H9 (cell line): ENCODE results near the gene PRKCB. TPM values are rescaled to one million over a fixed set of nuclear protein-coding genes. Genes with fewer than 3 reads are reported as not detected.

ENCODE experiments used
- DNase-seq: peaks from one replicate; pipeline ENCODE4 v3.0.0-alpha.2; 2017
- H2AFZ ChIP-seq: one replicate; pipeline ENCODE4 v1.6.1; 2013; ENCODE audit warnings: mild to moderate bottlenecking, low read length, control low read depth, moderate library complexity
- H2AK5ac ChIP-seq: 2 replicates; pipeline ENCODE4 v1.6.1; 2013; ENCODE audit warnings: low read length, control low read depth, mixed read lengths; ENCODE audit not compliant: insufficient read length
- H2BK120ac ChIP-seq: one replicate; pipeline ENCODE4 v1.6.1; 2013; ENCODE audit warnings: low read depth, mild to moderate bottlenecking, low read length, control low read depth, inconsistent platforms; ENCODE audit not compliant: poor library complexity, severe bottlenecking
- H2BK12ac ChIP-seq: 2 replicates; pipeline ENCODE4 v1.6.1; 2013; ENCODE audit warnings: low read length, control low read depth, mixed read lengths, low read depth; ENCODE audit not compliant: insufficient read length
- H2BK15ac ChIP-seq: 2 replicates; pipeline ENCODE4 v1.6.1; 2013; ENCODE audit warnings: low read depth, low read length, control low read depth
- H2BK20ac ChIP-seq: one replicate; pipeline ENCODE4 v1.6.1; 2013; ENCODE audit warnings: low read depth, mild to moderate bottlenecking, low read length, control low read depth, inconsistent platforms; ENCODE audit not compliant: poor library complexity, severe bottlenecking
- H2BK5ac ChIP-seq: 2 replicates; pipeline ENCODE4 v1.6.1; 2013; ENCODE audit warnings: low read length, control low read depth, mixed read lengths; ENCODE audit not compliant: insufficient read length
- H3K14ac ChIP-seq: 2 replicates; pipeline ENCODE4 v1.6.1; 2013; ENCODE audit warnings: low read length, control low read depth; ENCODE audit not compliant: insufficient read depth
- H3K18ac ChIP-seq: 2 replicates; pipeline ENCODE4 v1.6.1; 2013; ENCODE audit warnings: low read depth, mild to moderate bottlenecking, mixed read lengths, low read length, control low read depth; ENCODE audit not compliant: insufficient read length
- H3K23ac ChIP-seq: 2 replicates; pipeline ENCODE4 v1.6.1; 2013; ENCODE audit warnings: low read length, control low read depth, mixed read lengths, low read depth; ENCODE audit not compliant: insufficient read length
- H3K23me2 ChIP-seq: 2 replicates; pipeline ENCODE4 v1.6.1; 2013; ENCODE audit warnings: low read depth, mild to moderate bottlenecking, mixed read lengths, low read length, control low read depth; ENCODE audit not compliant: insufficient read length, poor library complexity, severe bottlenecking
- H3K27ac ChIP-seq: 2 replicates; pipeline ENCODE4 v1.5.1; 2013; ENCODE audit warnings: low read length, control low read depth, mixed read lengths, low read depth; ENCODE audit not compliant: insufficient read length
- H3K27me3 ChIP-seq: 2 replicates; pipeline ENCODE4 v1.6.1; 2013; ENCODE audit warnings: low read length, control low read depth, inconsistent platforms; ENCODE audit not compliant: insufficient read depth
- H3K4ac ChIP-seq: 2 replicates; pipeline ENCODE4 v1.6.1; 2013; ENCODE audit warnings: low read depth, mild to moderate bottlenecking, control low read depth, inconsistent platforms, low read length, moderate library complexity
- H3K4me1 ChIP-seq: 2 replicates; pipeline ENCODE4 v1.6.1; 2013; ENCODE audit warnings: low read length, control low read depth, inconsistent platforms; ENCODE audit not compliant: insufficient read depth
- H3K4me2 ChIP-seq: 2 replicates; pipeline ENCODE4 v1.6.1; 2013; ENCODE audit warnings: low read length, control low read depth, mixed read lengths; ENCODE audit not compliant: insufficient read length, insufficient read depth
- H3K56ac ChIP-seq: 2 replicates; pipeline ENCODE4 v1.6.1; 2013; ENCODE audit warnings: low read depth, mild to moderate bottlenecking, mixed read lengths, low read length, control low read depth; ENCODE audit not compliant: insufficient read length
- H3K79me1 ChIP-seq: 2 replicates; pipeline ENCODE4 v1.6.1; 2013; ENCODE audit warnings: low read depth, mild to moderate bottlenecking, moderate library complexity, low read length, control low read depth, inconsistent platforms; ENCODE audit not compliant: insufficient read depth, poor library complexity, severe bottlenecking
- H3K79me2 ChIP-seq: 2 replicates; pipeline ENCODE4 v1.6.1; 2013; ENCODE audit warnings: low read length, control low read depth, inconsistent platforms; ENCODE audit not compliant: insufficient read depth
- H3K9ac ChIP-seq: 2 replicates; pipeline ENCODE4 v1.6.1; 2013; ENCODE audit warnings: low read length, control low read depth, mixed read lengths; ENCODE audit not compliant: insufficient read length; ENCODE audit errors: extremely low read depth
- H3K9me3 ChIP-seq: one replicate; pipeline ENCODE4 v1.6.1; 2013; ENCODE audit warnings: low read depth, low read length, inconsistent platforms; ENCODE audit not compliant: control insufficient read depth
- H3T11ph ChIP-seq: one replicate; pipeline ENCODE4 v1.6.1; 2013; ENCODE audit warnings: mild to moderate bottlenecking, low read length, control low read depth, inconsistent platforms
- H4K20me1 ChIP-seq: one replicate; pipeline ENCODE4 v1.6.1; 2013; ENCODE audit not compliant: control insufficient read depth, insufficient read length, insufficient read depth
- H4K5ac ChIP-seq: 2 replicates; pipeline ENCODE4 v1.6.1; 2013; ENCODE audit warnings: low read depth, mild to moderate bottlenecking, mixed read lengths, low read length, control low read depth; ENCODE audit not compliant: insufficient read length
- H4K8ac ChIP-seq: replicated peaks from 2 replicates; pipeline ENCODE4 v1.6.1; 2013; ENCODE audit warnings: low read length, control low read depth, mixed read lengths, low read depth; ENCODE audit not compliant: insufficient read length
- H4K91ac ChIP-seq: 2 replicates; pipeline ENCODE4 v1.6.1; 2013; ENCODE audit warnings: low read depth, mild to moderate bottlenecking, moderate library complexity, mixed read lengths, low read length, control low read depth; ENCODE audit not compliant: insufficient read length
- H3K27ac Mint-ChIP-seq, 3 experiments: 2 replicates in 2 of 3; 3 replicates in 1 of 3; pipeline ENCODE4 v1.8.0; 2020 to 2021; ENCODE audit warnings: mixed read lengths in 3 of 3, mild to moderate bottlenecking in 1 of 3, moderate library complexity in 1 of 3
- H3K27me3 Mint-ChIP-seq: 2 replicates; pipeline ENCODE4 v1.8.0; 2021; ENCODE audit warnings: low read depth, mild to moderate bottlenecking, moderate library complexity, mixed read lengths
- H3K36me3 Mint-ChIP-seq, 3 experiments: 2 replicates in 2 of 3; 3 replicates in 1 of 3; pipeline ENCODE4 v1.8.0; 2020 to 2021; ENCODE audit warnings: low read depth in 3 of 3, mixed read lengths in 3 of 3; ENCODE audit not compliant: insufficient read depth in 1 of 3
- H3K4me1 Mint-ChIP-seq, 2 experiments: 2 replicates each; pipeline ENCODE4 v1.8.0; 2020; ENCODE audit warnings: mixed read lengths in 2 of 2
- H3K4me3 Mint-ChIP-seq, 2 experiments: 2 replicates in 1 of 2; 3 replicates in 1 of 2; pipeline ENCODE4 v1.8.0; 2020 to 2021; ENCODE audit warnings: mild to moderate bottlenecking in 2 of 2, mixed read lengths in 2 of 2, moderate library complexity in 1 of 2
- H3K9me3 Mint-ChIP-seq, 2 experiments: 2 replicates in 1 of 2; 3 replicates in 1 of 2; pipeline ENCODE4 v1.8.0; 2020; ENCODE audit warnings: mild to moderate bottlenecking in 2 of 2, mixed read lengths in 2 of 2, moderate library complexity in 1 of 2
- CTCF ChIP-seq: fragments of 200-600 bp; sonication (generic); conservative IDR thresholded peaks from 3 replicates; pipeline ENCODE4 v1.8.0; 2021; ENCODE audit warnings: antibody characterized with exemption, mild to moderate bottlenecking
- WGBS: extraction: QIAGEN DNeasy Blood & Tissue Kit; methylation state at CpG from one replicate; pipeline ENCODE4 v1.1.7; 2013; ENCODE audit warnings: missing lambda C conversion rate, low lambda C conversion rate, mixed read lengths; ENCODE audit not compliant: insufficient read length; ENCODE audit errors: extremely low coverage; 5-methylcytosine and 5-hydroxymethylcytosine counted together
- total RNA-seq: library from RNA; stranded (reverse); gene quantifications from 2 replicates; pipeline ENCODE4 v1.2.1, GENCODE V29; 2021

The PRKCB gene
- total RNA-seq, 1 experiment from 2014 or later: 7.0 TPM

GRCh38 chr16:23826528-23827045 lies 9.2 kb upstream of the PRKCB start:
- Mint-ChIP-seq H3K27me3 (peaks cover 37% of the 10 kb centered on the region), H3K27ac (no peak overlapping the region), H3K36me3 (no peaks in the 10 kb centered on the region; a peak in 2 of 7 replicates), H3K4me3 (no peak overlapping the region), H3K9me3 (peaks cover 15 to 16% of the 10 kb centered on the region in 2 experiments; a peak in 4 of 5 replicates), H3K4me1 (no peaks in the 10 kb centered on the region; a peak in 2 of 4 replicates)
- no peak overlapping the region for H3K18ac ChIP-seq
- no peak overlapping the region for H2BK15ac ChIP-seq
- no peak overlapping the region for H3K9ac ChIP-seq
- no peak overlapping the region for H3K56ac ChIP-seq
- no peak overlapping the region for H3T11ph ChIP-seq
- no peak overlapping the region for H2BK120ac ChIP-seq
- no peak for DNase-seq
- H3K9me3 ChIP-seq: no peaks in the 10 kb centered on the region
- H2BK5ac ChIP-seq: no peak overlapping the region
- no peak overlapping the region for H2BK20ac ChIP-seq
- no peak overlapping the region for H3K27ac ChIP-seq
- H4K8ac ChIP-seq: no peak overlapping the region
- no peak overlapping the region for H2AFZ ChIP-seq
- no peak for TF ChIP-seq CTCF
- H2AK5ac ChIP-seq: no peak overlapping the region
- H2BK12ac ChIP-seq: no peak overlapping the region
- no peak overlapping the region for H3K23ac ChIP-seq
- no CpG with 5 or more reads among the region's 6 CpGs for WGBS
- no peak overlapping the region for H4K5ac ChIP-seq
- H3K14ac ChIP-seq: no peak overlapping the region
- H4K20me1 ChIP-seq: no peaks in the 10 kb centered on the region
- no peaks in the 10 kb centered on the region for H3K4me1 ChIP-seq
- H3K23me2 ChIP-seq: no peaks in the 10 kb centered on the region
- no peak overlapping the region for H3K4ac ChIP-seq
- no peaks in the 10 kb centered on the region for H3K79me1 ChIP-seq
- no peaks in the 10 kb centered on the region for H3K27me3 ChIP-seq
- no peak overlapping the region for H3K4me2 ChIP-seq
- H4K91ac ChIP-seq: no peak overlapping the region
- no peaks in the 10 kb centered on the region for H3K79me2 ChIP-seq
